Mononuclear cell (primary cell): ENCODE results near the gene ATP6V1G2. TPM values are rescaled to one million over a fixed set of nuclear protein-coding genes. Genes with fewer than 3 reads are reported as not detected.
"Not testable (repeated sequence)": the region's sequence is repeated elsewhere in the genome, so short reads cannot be mapped to it uniquely, and the experiment has no call there.

Source experiments
- H3K27me3 ChIP-seq: 2 replicates; pipeline ENCODE4 v1.6.0; 2011; ENCODE audit warnings: low read length, control low read depth; ENCODE audit not compliant: insufficient read depth
- H3K4me1 ChIP-seq: 2 replicates; pipeline ENCODE4 v1.5.1; 2011; ENCODE audit warnings: mild to moderate bottlenecking, low read length, control low read depth; ENCODE audit not compliant: insufficient read depth
- H3K4me3 ChIP-seq: 2 replicates; pipeline ENCODE4 v1.5.1; 2011; ENCODE audit warnings: mild to moderate bottlenecking, low read length, moderate library complexity
- H3K9me3 ChIP-seq: 2 replicates; pipeline ENCODE4 v1.5.1; 2011; ENCODE audit warnings: low read depth, mild to moderate bottlenecking, control low read depth, low read length
- total RNA-seq: library from RNA; depleted of rRNA; stranded (reverse); fragments of >200 nt; gene quantifications from one replicate; pipeline ENCODE4 v1.2.3, GENCODE V29; 2012

The ATP6V1G2 gene
- total RNA-seq, 1 donor, result 0.73 TPM

GRCh38 chr6:31531162-31531561 lies 15.2 kb downstream of the ATP6V1G2 start:
- no peaks in the 10 kb centered on the region for H3K9me3 ChIP-seq
- no peak overlapping the region for H3K4me3 ChIP-seq
- no peaks in the 10 kb centered on the region for H3K4me1 ChIP-seq
- no peaks in the 10 kb centered on the region for H3K27me3 ChIP-seq

- Histone ChIP-seq H3K9me3 (no peaks in the 10 kb centered on the region), H3K4me3 (no peak overlapping the region), H3K4me1 (no peaks in the 10 kb centered on the region), H3K27me3 (no peaks in the 10 kb centered on the region)
Measured at GRCh38 chr6:31530659-31531058, 15.7 kb downstream of the ATP6V1G2 start.

GRCh38 chr6:31529329-31530150 lies 16.9 kb downstream of the ATP6V1G2 start:
- Histone ChIP-seq H3K4me1 (no peaks in the 10 kb centered on the region), H3K9me3 (no peaks in the 10 kb centered on the region), H3K27me3 (no peaks in the 10 kb centered on the region), H3K4me3 (no peak overlapping the region)

- no peak within 1 kb of the TSS for H3K4me3 ChIP-seq
- no peaks in the 10 kb centered on the region for H3K27me3 ChIP-seq
- no peaks in the 10 kb centered on the region for H3K4me1 ChIP-seq
- no peaks in the 10 kb centered on the region for H3K9me3 ChIP-seq
Measured at GRCh38 chr6:31528821-31529328, 17.5 kb downstream of the ATP6V1G2 start, which contains the start of gene MCCD1. MCCD1 (plus strand) TSS chr6:31528962; CDS start chr6:31529015, 53 bp downstream.

- Histone ChIP-seq H3K27me3 (no peaks in the 10 kb centered on the region), H3K4me3 (no peak overlapping the region), H3K9me3 (no peaks in the 10 kb centered on the region), H3K4me1 (no peaks in the 10 kb centered on the region)
Measured at GRCh38 chr6:31528307-31528777, 18.1 kb downstream of the ATP6V1G2 start.

- Histone ChIP-seq H3K4me1 (no peaks in the 10 kb centered on the region), H3K9me3 (no peaks in the 10 kb centered on the region), H3K4me3 (no peak overlapping the region), H3K27me3 (no peaks in the 10 kb centered on the region)
Measured at GRCh38 chr6:31525932-31526591, 20.3 kb downstream of the ATP6V1G2 start.

- no peaks in the 10 kb centered on the region for H3K4me1 ChIP-seq
- H3K4me3 ChIP-seq, result no peak overlapping the region
- no peaks in the 10 kb centered on the region for H3K27me3 ChIP-seq
- no peaks in the 10 kb centered on the region for H3K9me3 ChIP-seq
Measured at GRCh38 chr6:31525553-31525931, 20.9 kb downstream of the ATP6V1G2 start.

- no peaks in the 10 kb centered on the region for H3K27me3 ChIP-seq
- H3K4me1 ChIP-seq, result peaks cover 7% of the 10 kb centered on the region
- no peak overlapping the region for H3K4me3 ChIP-seq
- no peaks in the 10 kb centered on the region for H3K9me3 ChIP-seq
Measured at GRCh38 chr6:31521835-31522234, 24.6 kb downstream of the ATP6V1G2 start.

GRCh38 chr6:31513456-31514165 lies 32.8 kb downstream of the ATP6V1G2 start:
- no peak overlapping the region for H3K4me3 ChIP-seq
- no peaks in the 10 kb centered on the region for H3K27me3 ChIP-seq
- peaks cover 16% of the 10 kb centered on the region for H3K4me1 ChIP-seq
- H3K9me3 ChIP-seq, result no peaks in the 10 kb centered on the region

- no peaks in the 10 kb centered on the region for H3K9me3 ChIP-seq
- H3K4me1 ChIP-seq, result no peaks in the 10 kb centered on the region
- no peak overlapping the region for H3K4me3 ChIP-seq
- no peaks in the 10 kb centered on the region for H3K27me3 ChIP-seq
Measured at GRCh38 chr6:31510007-31510406, 36.4 kb downstream of the ATP6V1G2 start.

- H3K4me1 ChIP-seq, H3K9me3 ChIP-seq, H3K27me3 ChIP-seq, H3K4me3 ChIP-seq: not testable (repeated sequence)
Measured at GRCh38 chr6:31509036-31509435, 37.4 kb downstream of the ATP6V1G2 start.

- no peaks in the 10 kb centered on the region for H3K9me3 ChIP-seq
- no peak overlapping the region for H3K4me3 ChIP-seq
- H3K4me1 ChIP-seq, result peaks cover 27% of the 10 kb centered on the region
- no peaks in the 10 kb centered on the region for H3K27me3 ChIP-seq
Measured at GRCh38 chr6:31502586-31502985, 43.8 kb downstream of the ATP6V1G2 start.

- H3K9me3 ChIP-seq, H3K27me3 ChIP-seq, H3K4me3 ChIP-seq: not testable (repeated sequence)
- H3K4me1 ChIP-seq, result peaks cover 53% of the 10 kb centered on the region
Measured at GRCh38 chr6:31499648-31500047, 46.8 kb downstream of the ATP6V1G2 start.

GRCh38 chr6:31498748-31499147 lies 47.7 kb downstream of the ATP6V1G2 start:
- H3K27me3 ChIP-seq, result no peaks in the 10 kb centered on the region
- H3K9me3 ChIP-seq, result no peaks in the 10 kb centered on the region
- no peak overlapping the region for H3K4me3 ChIP-seq
- H3K4me1 ChIP-seq, result peaks cover 53% of the 10 kb centered on the region
